Stimulated activated CD8-positive, alpha-beta memory T cell treated with anti-CD3 and anti-CD28 coated beads, Interleukin-15, amount 100 ng/mL, for 4 hours (primary cell): ENCODE data around the gene ZNF865.
A peak's percentile ranks its signal among the peaks of the same experiment; 100 is the strongest.

Source experiments
- DNase-seq, 2 donors: peaks; one replicate each; pipeline ENCODE4 v3.0.0-alpha.2; 2020; ENCODE audit warnings: low read depth in 2 of 2

Gene ZNF865

DNA sequence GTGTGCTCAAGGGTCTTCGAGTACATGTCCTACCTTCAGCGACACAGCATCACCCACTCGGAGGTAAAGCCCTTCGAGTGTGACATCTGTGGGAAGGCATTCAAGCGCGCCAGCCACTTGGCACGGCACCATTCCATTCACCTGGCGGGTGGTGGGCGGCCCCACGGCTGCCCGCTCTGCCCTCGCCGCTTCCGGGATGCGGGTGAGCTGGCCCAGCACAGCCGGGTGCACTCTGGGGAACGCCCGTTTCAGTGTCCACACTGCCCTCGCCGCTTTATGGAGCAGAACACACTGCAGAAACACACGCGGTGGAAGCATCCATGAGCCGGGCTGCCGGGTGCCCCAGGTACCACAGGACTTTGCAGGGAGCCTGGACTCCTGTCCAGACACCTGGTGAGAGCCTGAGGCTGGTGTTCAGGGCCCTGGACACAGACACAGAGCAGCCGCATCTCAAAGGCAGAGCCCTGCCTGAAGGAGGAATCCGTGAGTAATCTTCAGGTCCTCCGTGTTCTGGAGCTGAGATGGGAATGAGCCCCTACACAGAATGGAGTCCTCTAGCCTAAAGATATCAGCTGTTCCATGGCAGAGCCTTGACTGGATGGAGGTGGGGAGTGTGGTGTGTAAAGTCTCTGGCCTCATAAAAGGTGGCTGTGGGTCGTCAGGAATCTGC lies 39.5 kb downstream of the ZNF865 start:
- DNase-seq: no peak

DNA sequence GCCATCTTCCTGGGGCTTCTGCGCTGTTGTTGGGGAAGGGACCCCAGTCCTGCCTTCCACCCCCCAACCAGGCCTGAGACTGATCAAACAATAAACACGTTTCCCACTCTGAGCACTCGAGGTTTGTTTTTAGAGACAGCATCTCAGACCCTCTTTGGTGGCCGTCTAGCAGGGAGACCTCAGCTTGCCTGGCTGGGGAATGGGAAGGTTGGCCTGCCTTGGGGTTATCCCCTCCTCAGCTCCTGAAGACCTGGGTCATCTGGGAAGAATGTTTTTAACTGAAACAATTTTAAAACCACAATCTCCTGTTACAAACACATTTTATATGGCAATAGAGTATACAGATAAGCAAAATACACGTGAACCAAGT lies 40.0 kb downstream of the ZNF865 start:
- DNase-seq: no peak

GRCh38 chr19:55646889-55647731 lies 41.7 kb downstream of the ZNF865 start:
- DNase-seq: no peak

GRCh38 chr19:55647732-55648584 lies 42.5 kb downstream of the ZNF865 start, which contains the start of gene CCDC106:
Gene CCDC106 (plus strand): TSS chr19:55648212. CDS start chr19:55649047, 835 bp downstream.
- peak in 1 of 2 donors; percentile 32 for DNase-seq

DNA sequence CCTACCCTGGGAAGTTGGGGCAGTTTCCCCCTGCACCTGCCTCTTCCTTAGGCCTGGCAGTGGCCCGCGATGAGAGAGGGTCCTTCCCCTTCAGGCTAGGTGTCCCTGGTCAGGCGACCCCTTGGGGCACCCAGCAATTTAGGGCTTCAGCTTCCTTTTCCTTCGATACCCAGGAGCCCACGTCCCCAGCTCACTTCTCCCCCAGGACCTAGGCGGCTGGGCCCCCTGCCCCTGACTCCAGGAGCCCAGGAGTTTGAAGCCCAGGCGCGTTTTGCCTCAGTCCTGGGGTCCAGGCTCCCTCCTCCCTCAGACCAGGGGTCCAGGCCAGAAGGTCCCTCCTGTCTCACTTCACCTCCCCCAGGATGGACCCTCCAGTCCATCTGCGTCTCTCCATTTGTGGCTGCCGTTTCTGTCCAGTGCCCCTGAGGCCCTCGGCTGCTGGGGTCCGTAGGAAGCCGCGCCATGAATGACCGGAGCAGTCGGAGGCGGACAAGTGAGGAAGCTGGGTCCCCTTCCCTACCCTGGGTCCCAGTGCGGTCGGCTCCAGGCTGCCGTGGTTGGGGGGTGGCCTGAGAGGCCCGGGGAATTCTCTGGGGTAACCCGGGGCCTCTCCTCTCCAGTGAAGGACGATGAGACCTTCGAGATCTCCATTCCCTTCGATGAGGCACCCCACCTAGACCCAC lies 43.3 kb downstream of the ZNF865 start:
- no peak for DNase-seq

DNA sequence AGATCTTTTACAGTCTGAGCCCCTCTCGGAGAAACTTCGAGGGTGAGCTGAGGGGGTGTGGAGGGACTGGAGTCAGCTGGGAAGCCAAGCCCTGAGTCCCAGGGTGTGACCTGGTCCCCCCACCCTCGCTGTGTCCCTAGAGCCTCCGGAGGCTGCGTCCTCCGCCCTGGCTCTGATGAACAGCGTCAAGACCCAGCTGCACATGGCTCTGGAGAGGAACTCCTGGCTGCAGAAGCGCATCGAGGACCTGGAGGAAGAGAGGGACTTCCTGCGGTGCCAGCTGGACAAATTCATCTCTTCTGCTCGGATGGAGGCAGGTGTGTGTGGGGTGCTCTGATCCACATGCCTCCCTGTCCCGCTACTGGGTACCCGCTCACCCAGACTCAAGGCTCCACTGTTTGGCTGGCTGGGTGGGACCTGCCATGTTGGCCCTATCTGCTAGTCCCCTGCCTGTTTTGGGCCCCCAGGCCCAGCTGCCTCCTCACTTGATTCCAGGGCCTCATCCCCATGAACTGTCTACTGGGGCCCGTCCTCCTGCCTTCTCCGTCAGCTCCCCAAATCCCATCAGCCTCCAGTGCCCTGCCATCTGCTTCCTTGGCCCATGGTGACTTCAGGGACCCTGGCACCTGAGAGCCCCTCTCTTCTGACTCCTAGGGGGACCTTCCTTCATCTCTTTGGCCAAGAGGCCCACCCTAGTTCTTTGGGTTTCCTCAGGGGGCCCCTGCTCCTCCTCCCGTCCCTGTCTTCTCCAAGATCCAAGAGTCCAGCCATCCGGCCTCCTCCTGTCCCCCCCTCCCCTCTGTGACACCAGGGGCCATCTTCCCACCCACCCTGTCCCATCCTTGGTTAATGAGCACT lies 44.0 kb downstream of the ZNF865 start:
- DNase-seq: no peak

GRCh38 chr19:55650126-55650557 lies 44.7 kb downstream of the ZNF865 start:
- no peak for DNase-seq

- no peak for DNase-seq
Measured at GRCh38 chr19:55650602-55651230, 45.3 kb downstream of the ZNF865 start.

DNA sequence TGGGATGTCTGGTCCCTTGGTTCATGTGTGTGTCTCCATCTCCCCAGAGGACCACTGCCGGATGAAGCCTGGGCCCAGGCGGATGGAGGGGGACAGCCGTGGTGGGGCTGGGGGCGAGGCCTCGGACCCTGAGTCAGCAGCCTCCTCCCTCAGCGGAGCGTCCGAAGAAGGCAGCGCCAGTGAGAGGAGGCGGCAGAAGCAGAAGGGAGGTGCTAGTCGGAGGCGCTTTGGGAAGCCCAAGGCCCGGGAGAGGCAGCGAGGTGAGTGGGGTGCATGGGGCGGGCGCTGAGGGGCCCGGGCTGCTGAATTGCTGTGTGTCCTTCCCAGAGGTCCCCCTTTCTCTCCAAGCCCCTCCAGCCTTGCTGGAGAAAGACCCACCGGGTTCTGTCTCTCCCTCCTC lies 45.8 kb downstream of the ZNF865 start:
- no peak for DNase-seq

GRCh38 chr19:55652311-55653128 lies 47.1 kb downstream of the ZNF865 start:
- DNase-seq: no peak

GRCh38 chr19:55653651-55654322 lies 48.3 kb downstream of the ZNF865 start:
- DNase-seq: peak; percentile 98 to 99

GRCh38 chr19:55654323-55654867 lies 48.9 kb downstream of the ZNF865 start:
- DNase-seq: peak; percentile 95 to 97

DNA sequence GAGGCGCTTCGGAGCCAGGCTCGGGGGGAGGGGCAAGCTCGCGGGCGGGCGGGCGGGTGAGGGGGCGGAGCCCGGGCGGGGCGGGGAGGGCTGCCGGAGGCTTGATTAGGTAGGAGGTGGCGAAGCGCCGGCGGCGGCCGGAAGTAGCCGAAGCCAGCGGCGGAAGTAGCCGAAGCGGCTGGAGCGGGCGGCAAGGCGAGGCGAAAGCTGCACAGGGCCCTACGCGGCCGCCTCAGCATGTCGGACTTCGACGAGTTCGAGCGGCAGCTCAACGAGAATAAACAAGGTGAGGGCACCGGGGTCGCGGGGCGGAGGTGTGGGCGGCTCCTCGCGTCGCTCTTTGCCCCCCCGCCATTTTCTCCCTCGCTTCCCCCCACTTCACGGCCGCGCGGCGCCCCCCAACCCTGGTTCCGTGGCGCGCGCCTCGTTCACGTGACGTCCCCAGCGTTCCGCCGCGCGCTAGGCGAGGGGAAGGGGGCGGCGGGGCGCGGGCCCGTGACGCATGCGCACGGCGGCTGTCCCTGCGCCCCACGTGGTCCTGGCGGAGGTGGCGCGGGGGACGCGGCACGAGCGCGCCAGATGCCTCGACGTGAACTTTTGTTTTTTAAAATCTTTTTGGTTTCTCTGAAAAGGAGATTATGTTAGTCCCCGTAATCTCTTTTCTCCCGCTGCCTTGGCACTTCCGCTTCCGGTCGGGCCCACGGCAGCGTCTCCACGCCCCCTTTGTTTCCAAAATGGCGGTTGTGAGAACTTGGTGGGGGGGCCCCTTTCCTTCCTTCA lies 49.6 kb downstream of the ZNF865 start, which contains the start of gene U2AF2:
U2AF2 (plus strand) TSS at position 168 of the 780 bp plus-strand sequence; CDS start at position 238, 70 bp downstream.
- peak; percentile 90 for DNase-seq

DNA sequence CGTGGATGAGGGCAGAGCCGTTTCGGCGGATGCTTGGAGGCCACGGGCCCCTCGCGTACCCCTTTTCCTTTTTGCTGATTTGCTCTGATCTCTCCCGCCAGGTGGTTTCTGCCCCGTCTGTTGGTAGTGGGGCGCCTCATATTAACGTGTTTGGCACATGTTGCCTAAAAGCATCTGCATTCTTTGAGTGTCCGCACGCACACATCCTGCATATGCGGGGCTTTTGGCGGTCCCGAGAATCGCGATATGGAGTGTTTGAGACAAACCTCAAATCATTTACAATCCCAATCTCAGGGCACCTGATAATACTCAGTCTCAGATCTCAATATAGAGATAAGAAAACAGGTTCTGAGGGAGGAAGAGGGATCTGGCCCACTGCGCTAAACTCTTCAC lies 50.2 kb downstream of the ZNF865 start:
- DNase-seq: no peak

DNA sequence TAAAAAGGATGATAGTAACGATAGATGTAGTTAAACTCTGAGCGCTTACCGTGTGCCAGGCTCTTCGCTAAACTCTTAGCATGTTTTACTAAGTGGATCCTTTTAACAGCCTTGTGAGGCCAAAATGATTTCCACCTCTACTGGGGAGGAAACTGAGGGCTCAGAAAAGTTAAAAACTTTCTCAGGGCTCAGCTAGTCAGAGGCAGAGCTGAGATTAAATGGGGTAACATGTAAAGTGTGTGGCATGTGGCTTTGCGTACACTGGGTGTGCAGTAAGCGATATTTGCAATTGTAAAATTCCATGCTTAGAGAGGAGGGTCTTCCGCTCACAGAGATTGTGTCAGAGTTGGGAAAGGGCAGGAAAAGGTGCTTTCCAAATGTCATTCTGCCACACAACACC lies 51.1 kb downstream of the ZNF865 start:
- DNase-seq: no peak

- no peak for DNase-seq
Measured at GRCh38 chr19:55656988-55657747, 51.7 kb downstream of the ZNF865 start.
